Activated T-helper 1 cell treated with anti-CD3 and anti-CD28 coated beads, Interleukin-12 subunit alpha, Interleukin-12 subunit beta, Interleukin-2, Interleukin-4 antibody, amounts not matched to agents 30 ng/mL and 10 ng/mL and 1 ng/mL, durations not matched to agents 14 hours and 24 hours and 36 hours (primary cell): Measurements from ENCODE around the gene ISG20L2. TPM values are rescaled to one million over a fixed set of nuclear protein-coding genes. Genes with fewer than 3 reads are reported as not detected.

Source experiments
- DNase-seq: peaks from one replicate; pipeline ENCODE4 v3.0.0; 2021; ENCODE audit warnings: low spot score
- H3K27ac Mint-ChIP-seq: one replicate; pipeline ENCODE4 v1.8.0; 2021; ENCODE audit warnings: mild to moderate bottlenecking, mixed read lengths
- H3K27me3 Mint-ChIP-seq: one replicate; pipeline ENCODE4 v1.8.0; 2022; ENCODE audit warnings: mild to moderate bottlenecking, moderate library complexity, mixed read lengths; ENCODE audit not compliant: insufficient read depth
- H3K36me3 Mint-ChIP-seq: one replicate; pipeline ENCODE4 v1.8.0; 2021; ENCODE audit warnings: low read depth, mixed read lengths
- H3K4me1 Mint-ChIP-seq: one replicate; pipeline ENCODE4 v1.8.0; 2021; ENCODE audit warnings: low read depth, mixed read lengths
- H3K4me3 Mint-ChIP-seq: one replicate; pipeline ENCODE4 v1.8.0; 2021; ENCODE audit warnings: mild to moderate bottlenecking, moderate library complexity, mixed read lengths
- H3K9me3 Mint-ChIP-seq: one replicate; pipeline ENCODE4 v1.8.0; 2021; ENCODE audit warnings: mixed read lengths
- intact Hi-C: fragments of 100-400 bp; cut with micrococcal nuclease; formaldehyde crosslinking; loops from one replicate; pipeline ENCODE4 v1.15.1; 2024
- total RNA-seq: library from RNA; stranded (reverse); gene quantifications from 2 replicates; pipeline ENCODE4 v1.2.3, GENCODE V29; 2022

Gene ISG20L2
- total RNA-seq, 1 donor from 2014 or later, result 81.5 TPM

GRCh38 chr1:156726549-156727226, 1.9 kb downstream of the ISG20L2 start:
- peaks cover 23% of the 10 kb centered on the region for H3K36me3 Mint-ChIP-seq
- H3K27me3 Mint-ChIP-seq, result no peaks in the 10 kb centered on the region
- H3K9me3 Mint-ChIP-seq, result no peaks in the 10 kb centered on the region
- intact Hi-C loops, result loop anchor here (1.0 to 5.0 kb wide), 8 partner anchors 20 to 224 kb away; partner anchors contain the start of genes INSRR, MEF2D and NAXE
- H3K27ac Mint-ChIP-seq, result no peak overlapping the region
- peaks cover 32% of the 10 kb centered on the region for H3K4me1 Mint-ChIP-seq
- peak; percentile 41 for DNase-seq
- H3K4me3 Mint-ChIP-seq, result no peak overlapping the region

DNA sequence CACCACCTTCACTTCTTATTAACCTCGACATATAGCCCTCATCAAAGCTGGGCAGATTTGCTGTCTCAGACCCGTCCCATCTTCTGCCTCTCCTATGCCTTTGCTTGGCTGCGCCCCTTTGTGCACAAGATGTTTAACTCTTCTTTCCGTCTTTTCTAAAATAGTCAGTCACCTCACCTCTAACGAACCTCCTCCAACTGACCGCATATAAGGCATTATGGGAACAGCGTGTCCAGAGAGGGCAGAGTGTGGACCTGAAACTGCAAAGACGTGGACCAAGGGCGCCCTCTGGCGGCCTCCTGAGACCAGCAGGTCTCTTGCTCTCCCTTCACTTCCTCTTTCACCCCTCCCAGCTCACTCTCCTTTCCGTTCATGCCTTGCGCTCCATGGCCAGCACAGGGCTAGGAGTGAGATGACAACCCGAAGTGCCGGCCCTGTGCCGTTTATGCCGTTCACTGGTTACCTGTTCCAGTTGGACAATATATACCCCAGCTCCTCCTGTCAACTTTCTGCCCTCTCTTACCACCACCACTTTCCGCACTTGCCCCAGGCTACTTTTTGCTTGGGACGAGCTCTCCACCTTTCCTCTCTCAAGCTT, 2.8 kb downstream of the ISG20L2 start:
- intact Hi-C loops, result loop anchor here (1.0 to 5.0 kb wide), 8 partner anchors 19 to 223 kb away; partner anchors contain the start of genes INSRR, MEF2D and NAXE
- DNase-seq, result peak; percentile 75
- H3K36me3 Mint-ChIP-seq, result peaks cover 28% of the 10 kb centered on the region
- peaks cover 34% of the 10 kb centered on the region for H3K4me1 Mint-ChIP-seq
- no peaks in the 10 kb centered on the region for H3K27me3 Mint-ChIP-seq
- H3K9me3 Mint-ChIP-seq, result no peaks in the 10 kb centered on the region
- H3K4me3 Mint-ChIP-seq, result no peak overlapping the region
- no peak overlapping the region for H3K27ac Mint-ChIP-seq

GRCh38 chr1:156721535-156721934, 7.0 kb downstream of the ISG20L2 start:
- no peak overlapping the region for H3K4me3 Mint-ChIP-seq
- no peaks in the 10 kb centered on the region for H3K27me3 Mint-ChIP-seq
- DNase-seq, result no peak
- peaks cover 23% of the 10 kb centered on the region for H3K4me1 Mint-ChIP-seq
- intact Hi-C loops, result loop anchor here (1.0 kb wide), 1 partner anchor 32 kb away; no protein-coding TSS in a partner anchor
- H3K36me3 Mint-ChIP-seq, result peaks cover 35% of the 10 kb centered on the region
- peak overlapping the region; percentile 68 for H3K27ac Mint-ChIP-seq
- no peaks in the 10 kb centered on the region for H3K9me3 Mint-ChIP-seq

- intact Hi-C loops, result loop anchor here (1.0 kb wide), 1 partner anchor 32 kb away; no protein-coding TSS in a partner anchor
- Mint-ChIP-seq H3K4me1 (peaks cover 23% of the 10 kb centered on the region), H3K27ac (peak overlapping the region; percentile 68), H3K9me3 (no peaks in the 10 kb centered on the region), H3K27me3 (no peaks in the 10 kb centered on the region), H3K36me3 (peaks cover 36% of the 10 kb centered on the region), H3K4me3 (no peak overlapping the region)
- DNase-seq, result no peak
Measured at GRCh38 chr1:156721131-156721530, 7.4 kb downstream of the ISG20L2 start.

- Mint-ChIP-seq H3K4me1 (peaks cover 6% of the 10 kb centered on the region), H3K27ac (no peak overlapping the region), H3K4me3 (no peak overlapping the region), H3K27me3 (no peaks in the 10 kb centered on the region), H3K36me3 (peaks cover 18% of the 10 kb centered on the region), H3K9me3 (no peaks in the 10 kb centered on the region)
- no peak for DNase-seq
- intact Hi-C loops, result no loop called here
Measured at GRCh38 chr1:156717351-156717750, 11.2 kb downstream of the ISG20L2 start.

GRCh38 chr1:156714830-156715229, 13.7 kb downstream of the ISG20L2 start:
- Mint-ChIP-seq H3K4me1 (no peaks in the 10 kb centered on the region), H3K36me3 (peaks cover 10% of the 10 kb centered on the region), H3K9me3 (no peaks in the 10 kb centered on the region), H3K4me3 (no peak overlapping the region), H3K27me3 (no peaks in the 10 kb centered on the region), H3K27ac (no peak overlapping the region)
- no peak for DNase-seq
- intact Hi-C loops, result no loop called here

GRCh38 chr1:156712626-156713025, 15.9 kb downstream of the ISG20L2 start:
- Mint-ChIP-seq H3K4me1 (no peaks in the 10 kb centered on the region), H3K4me3 (no peak overlapping the region), H3K27ac (no peak overlapping the region), H3K9me3 (no peaks in the 10 kb centered on the region), H3K36me3 (peaks cover 9% of the 10 kb centered on the region), H3K27me3 (peaks cover 7% of the 10 kb centered on the region)
- no peak for DNase-seq
- intact Hi-C loops, result no loop called here

DNA sequence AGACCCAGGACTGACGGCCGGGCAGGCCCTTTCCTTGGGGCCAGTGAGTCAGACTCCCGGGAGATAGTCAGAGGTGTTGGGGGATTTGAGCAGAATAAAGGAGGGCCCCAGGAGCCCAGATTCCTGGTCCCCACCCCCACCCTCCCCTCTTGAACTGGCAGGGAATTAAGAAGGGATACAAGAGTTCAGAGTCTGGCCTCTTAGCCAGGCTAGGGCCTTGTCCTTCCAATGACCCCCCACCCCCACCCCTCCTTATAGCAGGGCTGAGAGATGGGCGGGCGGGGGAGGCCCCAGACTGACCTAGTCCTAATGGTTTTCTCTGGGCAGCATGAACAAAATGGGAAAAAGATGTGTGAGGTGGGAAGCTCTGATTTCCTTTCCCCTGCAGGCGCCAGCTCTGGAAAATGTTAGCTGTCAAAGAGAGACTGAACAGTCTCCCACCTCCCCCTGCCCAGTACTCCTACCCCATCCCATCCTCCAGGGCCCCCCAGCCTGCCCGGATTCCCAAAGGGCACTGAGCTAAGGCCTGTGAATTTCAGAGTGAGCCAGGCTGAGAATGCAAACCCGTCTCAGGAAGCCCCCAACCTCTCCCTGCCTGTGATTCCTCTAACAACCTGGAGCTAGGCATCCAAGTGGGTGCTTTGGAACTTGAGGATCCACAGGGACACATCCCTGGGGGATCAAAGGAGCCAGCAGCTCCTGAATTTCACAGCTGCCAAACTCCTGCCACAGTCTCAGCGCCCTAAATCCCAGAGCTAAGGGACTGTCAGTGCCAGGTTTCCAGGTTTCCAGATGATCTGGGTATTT, 17.4 kb downstream of the ISG20L2 start:
- no peak for DNase-seq
- no peak overlapping the region for H3K27ac Mint-ChIP-seq
- no peak overlapping the region for H3K4me3 Mint-ChIP-seq
- no peaks in the 10 kb centered on the region for H3K9me3 Mint-ChIP-seq
- intact Hi-C loops, result no loop called here
- H3K4me1 Mint-ChIP-seq, result peaks cover 8% of the 10 kb centered on the region
- H3K36me3 Mint-ChIP-seq, result peaks cover 2% of the 10 kb centered on the region
- H3K27me3 Mint-ChIP-seq, result peaks cover 12% of the 10 kb centered on the region

- Mint-ChIP-seq H3K27me3 (peaks cover 23% of the 10 kb centered on the region), H3K36me3 (no peaks in the 10 kb centered on the region)
Measured at GRCh38 chr1:156709757-156710489, 18.6 kb downstream of the ISG20L2 start.

GRCh38 chr1:156709031-156709430, 19.5 kb downstream of the ISG20L2 start:
- no peak for DNase-seq

More at GRCh38 chr1:156709757-156710489, 18.6 kb downstream of the ISG20L2 start:
- intact Hi-C loops, result loop anchor here (5.0 kb wide), 2 partner anchors 88 to 217 kb away; no protein-coding TSS in a partner anchor
- H3K4me1 Mint-ChIP-seq, result peaks cover 15% of the 10 kb centered on the region
- H3K9me3 Mint-ChIP-seq, result no peaks in the 10 kb centered on the region
- H3K27ac Mint-ChIP-seq, result no peak overlapping the region
- DNase-seq, result no peak
- H3K4me3 Mint-ChIP-seq, result no peak overlapping the region

DNA sequence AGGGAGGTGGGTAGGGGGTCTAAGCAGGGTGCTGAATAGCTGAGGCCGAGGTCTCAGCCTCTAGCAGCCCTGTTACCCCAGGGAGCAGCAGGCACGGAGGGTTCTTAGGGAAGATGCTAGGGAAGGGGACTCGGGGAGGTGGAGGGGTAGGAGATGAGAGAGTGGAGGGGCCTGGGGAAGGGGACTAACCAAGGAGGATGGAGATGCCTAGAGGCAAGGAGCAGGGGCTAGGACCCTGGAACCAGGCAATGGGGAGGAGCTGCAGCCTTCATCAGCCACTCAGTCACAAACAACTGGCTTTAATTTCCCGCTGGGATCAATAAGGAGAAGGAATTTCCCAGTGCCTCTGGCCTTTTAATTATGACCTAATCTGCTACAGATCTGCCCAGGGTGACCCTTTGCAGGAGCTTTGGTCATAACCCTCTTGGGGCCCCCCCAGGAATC, 20.3 kb downstream of the ISG20L2 start:
- peaks cover 37% of the 10 kb centered on the region for H3K27me3 Mint-ChIP-seq
- intact Hi-C loops, result loop anchor here (5.0 kb wide), 2 partner anchors 86 to 219 kb away; no protein-coding TSS in a partner anchor
- peaks cover 23% of the 10 kb centered on the region for H3K4me1 Mint-ChIP-seq
- no peak overlapping the region for H3K4me3 Mint-ChIP-seq
- no peaks in the 10 kb centered on the region for H3K36me3 Mint-ChIP-seq
- DNase-seq, result no peak
- no peaks in the 10 kb centered on the region for H3K9me3 Mint-ChIP-seq
- H3K27ac Mint-ChIP-seq, result no peak overlapping the region

More at GRCh38 chr1:156709031-156709430, 19.5 kb downstream of the ISG20L2 start:
- Mint-ChIP-seq H3K36me3 (no peaks in the 10 kb centered on the region), H3K27me3 (peaks cover 29% of the 10 kb centered on the region), H3K4me3 (no peak overlapping the region), H3K9me3 (no peaks in the 10 kb centered on the region), H3K27ac (no peak overlapping the region), H3K4me1 (peaks cover 22% of the 10 kb centered on the region)
- intact Hi-C loops, result loop anchor here (5.0 kb wide), 2 partner anchors 87 to 218 kb away; no protein-coding TSS in a partner anchor
